ENCODE results near the gene CTTNBP2NL. TPM values are rescaled to one million over a fixed set of nuclear protein-coding genes. Genes with fewer than 3 reads are reported as not detected.
"Not testable (repeated sequence)": the region's sequence is repeated elsewhere in the genome, so short reads cannot be mapped to it uniquely, and the experiment has no call there.

The CTTNBP2NL gene
- total RNA-seq, 1 donor from 2014 or later, result 66.2 TPM

- peak overlapping the region; percentile 98 for H3K4me3 Mint-ChIP-seq (ENCODE audit: unreplicated experiment)
- no peaks in the 10 kb centered on the region for H3K36me3 Mint-ChIP-seq (ENCODE audit: unreplicated experiment)
- no peak for TF ChIP-seq CTCF (IDR thresholded peaks at IDR 0.05; ENCODE audit: partially characterized antibody, unreplicated experiment)
- peak overlapping the region; percentile 94 for H3K27ac Mint-ChIP-seq (ENCODE audit: unreplicated experiment)
- H3K27me3 Mint-ChIP-seq (ENCODE audit: unreplicated experiment), result peaks cover 1% of the 10 kb centered on the region
- H3K4me1 Mint-ChIP-seq (ENCODE audit: low read depth, unreplicated experiment), result peaks cover 26% of the 10 kb centered on the region
- DNase-seq, result peak; percentile 34
- peaks cover 7% of the 10 kb centered on the region for H3K9me3 Mint-ChIP-seq (ENCODE audit: unreplicated experiment)
Measured at GRCh38 chr1:112396653-112397471, 848 bp downstream of the CTTNBP2NL start.

GRCh38 chr1:112397841-112398240, 1.8 kb downstream of the CTTNBP2NL start:
- DNase-seq, result no peak
- Mint-ChIP-seq H3K27me3 (ENCODE audit: unreplicated experiment) (peaks cover 1% of the 10 kb centered on the region), H3K9me3 (ENCODE audit: unreplicated experiment) (peaks cover 7% of the 10 kb centered on the region), H3K36me3 (ENCODE audit: unreplicated experiment) (no peaks in the 10 kb centered on the region), H3K27ac (ENCODE audit: unreplicated experiment) (no peak overlapping the region), H3K4me1 (ENCODE audit: low read depth, unreplicated experiment) (peaks cover 32% of the 10 kb centered on the region), H3K4me3 (ENCODE audit: unreplicated experiment) (peak overlapping the region; percentile 98)
- TF ChIP-seq CTCF (IDR thresholded peaks at IDR 0.05; ENCODE audit: partially characterized antibody, unreplicated experiment), result no peak

GRCh38 chr1:112399456-112399855, 3.4 kb downstream of the CTTNBP2NL start:
- Mint-ChIP-seq H3K36me3 (ENCODE audit: unreplicated experiment) (no peaks in the 10 kb centered on the region), H3K27ac (ENCODE audit: unreplicated experiment) (no peak overlapping the region), H3K27me3 (ENCODE audit: unreplicated experiment) (peaks cover 1% of the 10 kb centered on the region), H3K4me3 (ENCODE audit: unreplicated experiment) (peak overlapping the region; percentile 30), H3K4me1 (ENCODE audit: low read depth, unreplicated experiment) (peaks cover 37% of the 10 kb centered on the region), H3K9me3 (ENCODE audit: unreplicated experiment) (peaks cover 7% of the 10 kb centered on the region)
- no peak for TF ChIP-seq CTCF (IDR thresholded peaks at IDR 0.05; ENCODE audit: partially characterized antibody, unreplicated experiment)
- no peak for DNase-seq

GRCh38 chr1:112400706-112401105, 4.7 kb downstream of the CTTNBP2NL start:
- peaks cover 34% of the 10 kb centered on the region for H3K4me1 Mint-ChIP-seq (ENCODE audit: low read depth, unreplicated experiment)
- not testable (repeated sequence) for H3K9me3 Mint-ChIP-seq (ENCODE audit: unreplicated experiment); H3K27me3 Mint-ChIP-seq (ENCODE audit: unreplicated experiment); H3K36me3 Mint-ChIP-seq (ENCODE audit: unreplicated experiment); H3K4me3 Mint-ChIP-seq (ENCODE audit: unreplicated experiment); DNase-seq; H3K27ac Mint-ChIP-seq (ENCODE audit: unreplicated experiment)

- Mint-ChIP-seq H3K4me1 (ENCODE audit: low read depth, unreplicated experiment) (peaks cover 35% of the 10 kb centered on the region), H3K4me3 (ENCODE audit: unreplicated experiment) (no peak overlapping the region), H3K27me3 (ENCODE audit: unreplicated experiment) (no peaks in the 10 kb centered on the region), H3K36me3 (ENCODE audit: unreplicated experiment) (no peaks in the 10 kb centered on the region), H3K9me3 (ENCODE audit: unreplicated experiment) (peaks cover 3% of the 10 kb centered on the region), H3K27ac (ENCODE audit: unreplicated experiment) (no peak overlapping the region)
- no peak for TF ChIP-seq CTCF (IDR thresholded peaks at IDR 0.05; ENCODE audit: partially characterized antibody, unreplicated experiment)
- no peak for DNase-seq
Measured at GRCh38 chr1:112402682-112403643, 6.9 kb downstream of the CTTNBP2NL start.
